Skeletal muscle satellite cell (primary cell): ENCODE data around the gene TMED8.
"Not testable (repeated sequence)": the region's sequence is repeated elsewhere in the genome, so short reads cannot be mapped to it uniquely, and the experiment has no call there.

Experiments
- H3K27me3 ChIP-seq: 2 replicates; pipeline ENCODE4 v1.7.0; 2013; ENCODE audit warnings: low read length; ENCODE audit not compliant: control insufficient read depth, insufficient read depth
- H3K36me3 ChIP-seq: 2 replicates; pipeline ENCODE4 v1.7.0; 2013; ENCODE audit warnings: mild to moderate bottlenecking, control low read depth, low read length; ENCODE audit not compliant: insufficient read depth
- H3K4me1 ChIP-seq: 2 replicates; pipeline ENCODE4 v1.7.0; 2013; ENCODE audit warnings: low read length; ENCODE audit not compliant: control insufficient read depth, insufficient read depth
- H3K4me2 ChIP-seq: 2 replicates; pipeline ENCODE4 v1.7.0; 2013; ENCODE audit warnings: mild to moderate bottlenecking, low read length
- H3K4me3 ChIP-seq: 2 replicates; pipeline ENCODE4 v1.7.0; 2013; ENCODE audit warnings: low read length
- H3K9ac ChIP-seq: 2 replicates; pipeline ENCODE4 v1.7.0; 2013; ENCODE audit warnings: mild to moderate bottlenecking, low read depth, low read length, moderate library complexity
- H3K9me3 ChIP-seq: replicated peaks from 2 replicates; pipeline ENCODE4 v1.7.0; 2013; ENCODE audit warnings: mild to moderate bottlenecking, control low read depth, low read length

TMED8 gene

DNA sequence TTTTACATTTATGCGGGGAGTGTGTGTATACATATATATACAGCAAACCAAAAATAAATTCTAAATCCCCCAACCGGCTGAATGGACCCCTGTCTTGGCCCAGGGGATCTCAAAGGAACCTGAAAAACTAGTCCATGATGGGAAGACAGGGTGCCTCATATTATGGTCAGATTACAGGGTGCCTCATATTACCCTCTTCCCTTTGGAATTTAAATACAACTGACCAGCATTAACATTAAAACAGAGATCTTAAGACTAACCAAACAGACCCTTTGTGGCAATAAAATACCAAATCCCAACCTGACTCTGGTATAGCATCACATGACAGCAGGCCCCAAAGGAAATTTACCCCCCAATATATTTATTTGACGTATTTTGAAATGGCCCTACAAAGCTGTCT, 39.0 kb downstream of the TMED8 start:
- H3K4me3 ChIP-seq: no peak overlapping the region
- peaks cover 8% of the 10 kb centered on the region for H3K4me1 ChIP-seq
- no peaks in the 10 kb centered on the region for H3K9me3 ChIP-seq
- H3K9ac ChIP-seq: no peak overlapping the region
- H3K4me2 ChIP-seq: no peak overlapping the region
- H3K36me3 ChIP-seq: peaks cover 3% of the 10 kb centered on the region
- H3K27me3 ChIP-seq: no peaks in the 10 kb centered on the region

DNA sequence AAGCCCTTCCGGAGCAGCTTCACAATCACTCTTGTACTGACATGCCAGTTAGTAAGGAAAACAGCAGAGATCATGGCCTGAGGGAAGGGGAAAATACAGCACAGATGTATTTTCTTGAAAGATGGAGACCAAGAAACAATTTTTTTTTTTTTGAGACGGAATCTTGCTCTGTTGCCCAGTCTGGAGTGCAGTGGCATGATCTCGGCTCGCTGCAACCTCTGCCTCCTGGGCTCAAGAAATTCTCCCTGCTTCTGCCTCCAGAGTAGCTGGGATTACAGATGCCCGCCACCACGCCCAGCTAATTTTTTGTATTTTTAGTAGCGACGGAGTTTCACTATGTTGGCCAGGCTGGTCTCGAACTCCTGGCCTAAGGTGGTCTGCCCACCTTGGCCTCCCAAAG, 39.6 kb downstream of the TMED8 start:
- H3K4me2 ChIP-seq, H3K9me3 ChIP-seq, H3K4me3 ChIP-seq, H3K36me3 ChIP-seq, H3K27me3 ChIP-seq, H3K4me1 ChIP-seq, H3K9ac ChIP-seq: not testable (repeated sequence)

DNA sequence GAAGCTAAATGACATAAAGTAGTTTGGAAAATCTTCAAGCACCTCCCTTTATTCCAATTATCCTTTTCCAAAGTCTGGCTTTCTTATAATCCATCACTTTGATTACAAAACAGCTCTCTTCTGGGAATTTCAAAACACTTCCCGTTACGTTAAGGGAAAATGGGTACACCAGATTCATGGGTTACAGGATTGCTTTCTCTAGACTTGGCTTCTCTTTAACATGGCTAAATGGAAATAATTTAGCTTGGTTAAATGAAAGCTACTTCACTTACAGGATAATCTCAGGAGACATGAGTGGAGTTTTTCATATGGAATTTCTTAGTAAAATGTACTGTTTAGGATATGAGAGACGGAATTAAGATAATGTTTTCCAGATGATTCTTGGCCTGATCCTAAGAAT, 41.3 kb downstream of the TMED8 start:
- peaks cover 3% of the 10 kb centered on the region for H3K36me3 ChIP-seq
- H3K9me3 ChIP-seq: no peaks in the 10 kb centered on the region
- no peak overlapping the region for H3K9ac ChIP-seq
- H3K4me2 ChIP-seq: no peak overlapping the region
- H3K4me3 ChIP-seq: no peak overlapping the region
- H3K27me3 ChIP-seq: no peaks in the 10 kb centered on the region
- H3K4me1 ChIP-seq: peaks cover 8% of the 10 kb centered on the region

DNA sequence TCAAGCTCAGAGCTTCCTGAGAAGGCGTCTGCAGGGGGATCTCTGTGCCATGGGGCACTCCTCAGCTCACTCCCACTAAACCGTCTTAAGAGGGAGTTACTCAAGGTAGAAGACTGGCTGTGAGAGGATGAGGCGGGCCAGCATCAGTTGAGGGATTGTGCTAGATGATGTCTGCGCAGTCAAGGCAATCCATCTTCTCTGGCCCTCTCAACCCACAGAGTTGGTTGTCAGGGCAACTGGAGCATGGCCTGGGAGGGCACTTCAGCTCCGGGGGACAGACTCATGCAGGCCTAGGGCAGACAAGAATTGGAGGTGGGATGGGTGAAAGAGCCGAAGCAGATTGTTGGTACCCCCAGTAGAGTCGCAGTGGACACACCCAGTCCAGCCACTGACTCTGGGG, 47.0 kb downstream of the TMED8 start:
- Histone ChIP-seq H3K9me3 (no peaks in the 10 kb centered on the region), H3K27me3 (no peaks in the 10 kb centered on the region), H3K9ac (no peak overlapping the region), H3K4me3 (no peak overlapping the region), H3K36me3 (no peaks in the 10 kb centered on the region), H3K4me1 (no peaks in the 10 kb centered on the region), H3K4me2 (no peak overlapping the region)

DNA sequence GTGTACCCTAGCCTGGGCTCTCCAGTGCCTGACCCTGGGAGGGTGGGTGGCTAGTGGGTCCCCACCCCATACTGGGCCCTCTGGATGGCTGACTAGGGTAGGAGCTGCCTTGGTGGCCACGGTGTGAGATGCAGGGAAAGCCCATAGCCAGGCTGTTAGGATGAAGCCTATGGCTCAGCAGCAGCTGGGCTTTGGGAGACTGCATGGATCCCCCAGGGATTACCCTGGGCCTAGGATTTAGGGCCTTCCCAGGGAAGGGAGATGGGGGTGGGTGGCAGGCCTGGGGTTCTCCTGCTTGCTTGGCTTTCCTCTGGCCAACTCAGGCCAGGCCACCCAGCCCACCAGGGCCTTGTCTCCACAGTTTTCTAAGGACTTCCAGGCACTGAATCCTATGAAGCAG, 49.8 kb downstream of the TMED8 start:
- H3K4me2 ChIP-seq: no peak overlapping the region
- H3K4me1 ChIP-seq: peaks cover 4% of the 10 kb centered on the region
- no peaks in the 10 kb centered on the region for H3K27me3 ChIP-seq
- H3K9ac ChIP-seq: no peak overlapping the region
- H3K4me3 ChIP-seq: no peak overlapping the region
- H3K9me3 ChIP-seq: no peaks in the 10 kb centered on the region
- H3K36me3 ChIP-seq: no peaks in the 10 kb centered on the region

DNA sequence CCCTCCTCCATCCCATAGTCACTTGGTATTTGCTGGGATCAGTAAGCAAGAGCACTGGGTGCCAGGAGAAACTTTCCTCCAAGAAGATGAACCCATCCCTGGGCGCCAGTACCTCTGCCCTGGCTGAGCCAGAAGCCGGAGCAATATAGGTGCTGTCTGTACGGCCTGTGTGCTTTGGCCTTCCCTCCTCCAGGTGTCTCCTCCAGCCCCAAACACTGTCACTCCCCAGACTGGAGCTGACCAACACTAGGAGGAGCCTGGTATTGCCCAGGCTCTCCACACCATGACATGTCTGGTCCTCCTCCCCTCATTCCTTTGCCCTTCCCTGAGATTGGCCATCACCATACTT, 51.2 kb downstream of the TMED8 start:
- H3K4me1 ChIP-seq: peaks cover 7% of the 10 kb centered on the region

DNA sequence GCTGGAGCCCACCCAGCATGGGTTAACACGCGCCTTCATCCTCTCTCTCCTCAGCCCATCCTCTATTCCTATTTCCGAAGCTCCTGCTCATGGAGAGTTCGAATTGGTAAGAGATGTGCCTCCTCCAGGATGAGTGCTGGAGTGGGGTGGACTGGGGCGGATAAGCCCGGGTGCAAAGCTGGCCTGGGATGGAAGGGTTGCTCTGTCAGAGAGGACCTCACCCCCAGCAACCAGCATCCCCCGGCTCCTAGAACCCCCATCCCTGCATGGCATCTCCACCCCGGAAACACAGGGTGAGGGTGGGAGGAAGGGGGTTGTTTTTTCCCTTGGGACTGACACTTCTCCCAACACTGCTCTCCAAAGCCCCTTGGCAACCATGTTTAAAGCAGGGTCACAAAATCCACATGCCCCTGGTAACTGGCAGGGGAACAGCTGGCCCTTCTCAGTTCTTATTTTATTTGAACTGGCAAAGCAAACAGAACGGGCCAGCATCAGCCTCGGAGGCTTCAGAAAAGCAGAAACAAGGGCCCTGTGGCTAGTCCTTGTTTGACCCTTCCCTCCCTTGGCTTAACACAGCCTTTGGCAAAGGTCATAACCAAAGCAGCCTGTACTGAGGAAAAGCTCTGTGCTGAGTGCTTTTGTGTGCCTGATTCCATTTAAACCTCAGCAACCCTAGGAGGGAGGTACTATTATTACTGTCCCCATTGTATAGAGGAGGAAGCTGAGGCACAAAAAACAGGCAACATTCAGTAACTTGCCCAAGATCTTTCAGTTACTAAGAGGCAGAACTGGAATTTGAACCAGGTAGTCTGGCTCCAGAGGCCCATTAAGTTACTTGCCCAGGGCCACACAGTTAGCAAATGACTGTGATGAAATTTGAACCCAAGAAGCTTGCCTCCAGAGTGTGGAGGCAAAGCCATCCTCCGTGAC, 51.8 kb downstream of the TMED8 start:
- Histone ChIP-seq H3K9ac (no peak overlapping the region), H3K9me3 (no peaks in the 10 kb centered on the region), H3K4me3 (no peak overlapping the region), H3K4me2 (no peak overlapping the region), H3K27me3 (no peaks in the 10 kb centered on the region), H3K4me1 (peaks cover 8% of the 10 kb centered on the region), H3K36me3 (no peaks in the 10 kb centered on the region)

More for the DNA sequence above, 51.2 kb downstream of the TMED8 start:
- no peaks in the 10 kb centered on the region for H3K9me3 ChIP-seq
- H3K4me3 ChIP-seq: no peak overlapping the region
- H3K4me2 ChIP-seq: no peak overlapping the region
- no peaks in the 10 kb centered on the region for H3K27me3 ChIP-seq
- no peaks in the 10 kb centered on the region for H3K36me3 ChIP-seq
- no peak overlapping the region for H3K9ac ChIP-seq

DNA sequence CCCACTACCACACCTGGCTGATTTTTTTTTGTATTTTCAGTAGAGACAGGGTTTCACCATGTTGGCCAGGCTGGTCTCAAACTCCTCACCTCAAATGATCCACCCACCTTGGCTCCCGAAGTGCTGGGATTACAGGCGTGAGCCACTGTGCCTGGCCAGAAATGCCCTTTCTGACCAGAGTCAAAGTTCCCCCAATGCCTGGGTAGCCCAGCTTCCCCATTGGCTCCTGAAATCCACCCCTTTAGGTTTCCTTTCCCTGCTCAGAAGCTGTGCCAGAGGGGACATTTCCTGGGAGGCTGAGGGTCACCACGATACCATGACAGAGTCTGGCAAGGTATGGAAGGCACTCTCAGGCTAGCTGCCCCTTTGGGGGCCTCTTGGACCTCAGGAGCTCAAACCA, 52.6 kb downstream of the TMED8 start:
- H3K9me3 ChIP-seq: no peaks in the 10 kb centered on the region
- H3K4me3 ChIP-seq: no peak overlapping the region
- H3K36me3 ChIP-seq: no peaks in the 10 kb centered on the region
- H3K4me1 ChIP-seq: peaks cover 16% of the 10 kb centered on the region
- H3K27me3 ChIP-seq: no peaks in the 10 kb centered on the region
- H3K4me2 ChIP-seq: no peak overlapping the region
- H3K9ac ChIP-seq: no peak overlapping the region

DNA sequence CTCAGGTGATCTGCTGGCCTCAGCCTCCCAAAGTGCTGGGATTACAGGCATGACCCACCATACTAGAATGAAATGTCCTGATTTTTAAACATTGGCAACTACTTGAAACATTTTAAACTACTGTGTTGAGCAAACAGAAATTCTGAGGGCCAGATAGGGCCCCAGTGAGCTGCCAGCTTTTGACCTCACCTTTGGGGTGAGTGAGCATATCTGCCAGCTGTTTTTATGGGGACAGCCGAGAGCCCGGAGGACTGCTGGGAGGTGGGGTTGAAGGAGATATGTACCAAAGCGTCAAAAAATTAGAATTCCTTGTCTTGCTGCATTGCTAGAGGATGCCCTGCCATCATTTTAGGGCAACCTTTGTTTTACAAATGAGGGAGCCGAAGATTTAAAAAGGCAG, 53.3 kb downstream of the TMED8 start:
- Histone ChIP-seq H3K27me3 (no peaks in the 10 kb centered on the region), H3K9ac (no peak overlapping the region), H3K9me3 (no peaks in the 10 kb centered on the region), H3K4me3 (no peak overlapping the region), H3K36me3 (no peaks in the 10 kb centered on the region), H3K4me1 (peaks cover 18% of the 10 kb centered on the region), H3K4me2 (no peak overlapping the region)

DNA sequence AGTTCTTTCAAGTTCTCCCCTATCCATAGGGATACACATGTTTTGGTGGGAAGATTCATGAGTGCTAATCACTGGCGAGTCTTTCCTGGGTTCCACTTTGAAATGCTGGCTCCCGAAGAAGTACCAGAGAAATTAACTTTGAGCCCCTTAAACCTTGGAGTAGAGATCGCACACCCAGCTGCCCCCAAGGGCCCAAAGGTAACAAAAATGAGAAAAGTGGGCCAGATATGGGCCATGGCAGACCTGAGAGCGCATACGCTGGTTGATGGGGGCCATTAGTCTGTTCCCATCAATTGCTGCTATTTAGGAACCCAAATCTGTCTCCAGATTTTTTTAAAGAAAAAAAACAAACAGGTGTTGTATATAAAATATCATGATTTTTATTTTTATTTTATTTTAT, 53.9 kb downstream of the TMED8 start:
- Histone ChIP-seq H3K4me2 (no peak overlapping the region), H3K9ac (no peak overlapping the region), H3K27me3 (no peaks in the 10 kb centered on the region), H3K4me3 (no peak overlapping the region), H3K4me1 (peaks cover 21% of the 10 kb centered on the region), H3K9me3 (no peaks in the 10 kb centered on the region), H3K36me3 (no peaks in the 10 kb centered on the region)

DNA sequence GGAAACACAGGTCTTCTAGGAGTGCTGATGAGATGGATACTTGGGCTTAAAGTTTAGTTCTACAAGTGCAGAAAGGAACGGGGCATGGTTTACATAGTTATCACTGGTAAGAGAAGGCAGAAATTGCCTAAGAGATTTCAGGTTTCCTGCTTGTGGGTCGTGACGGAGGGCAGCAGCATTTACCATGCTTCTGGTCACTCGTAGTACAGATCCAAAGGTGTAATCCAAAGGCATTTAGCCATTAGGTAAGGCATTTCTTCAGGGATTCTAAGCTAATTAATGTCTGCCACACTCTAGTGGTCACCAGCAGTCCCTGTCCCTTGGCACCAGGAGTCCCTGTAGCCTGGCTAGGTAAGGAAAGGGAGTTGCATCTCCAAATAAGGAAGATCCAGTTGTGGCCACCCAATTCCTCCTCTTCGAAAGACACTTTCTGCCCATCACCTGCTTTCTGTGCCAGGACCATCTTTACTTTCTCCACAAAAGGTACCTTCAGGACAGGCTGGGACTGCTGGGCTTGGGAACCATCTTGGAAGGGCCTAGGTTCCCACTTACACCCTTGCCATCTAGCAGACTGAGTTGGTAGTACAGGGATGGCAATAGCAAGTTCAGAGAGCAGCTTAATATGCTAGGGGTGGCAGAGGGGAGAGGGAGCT, 54.5 kb downstream of the TMED8 start:
- H3K9ac ChIP-seq: peak overlapping the region; percentile 98
- peak overlapping the region; percentile 96 for H3K4me2 ChIP-seq
- peaks cover 21% of the 10 kb centered on the region for H3K4me1 ChIP-seq
- no peaks in the 10 kb centered on the region for H3K27me3 ChIP-seq
- H3K36me3 ChIP-seq: no peaks in the 10 kb centered on the region
- peak overlapping the region; percentile 94 for H3K4me3 ChIP-seq
- H3K9me3 ChIP-seq: no peaks in the 10 kb centered on the region
